Neural progenitor cell (in vitro differentiated cells): ENCODE data around the gene ADCY4. TPM values are rescaled to one million over a fixed set of nuclear protein-coding genes. Genes with fewer than 3 reads are reported as not detected.

ENCODE experiments used
- DNase-seq: peaks from one replicate; pipeline ENCODE4 v3.0.0-alpha.2; 2016; ENCODE audit warnings: low spot score
- H2AFZ ChIP-seq: fragments of 200-600 bp; sonication (generic); replicated peaks from 2 replicates; pipeline ENCODE4 v1.6.1; 2016; ENCODE audit warnings: antibody characterized with exemption
- H3F3A ChIP-seq: fragments of 200-600 bp; sonication (generic); 2 replicates; pipeline ENCODE4 v1.6.1; 2016; ENCODE audit warnings: antibody characterized with exemption, low read depth
- H3K27ac ChIP-seq: fragments of 200-600 bp; sonication (generic); 2 replicates; pipeline ENCODE4 v1.5.1; 2016; ENCODE audit warnings: mild to moderate bottlenecking
- H3K27me3 ChIP-seq: fragments of 200-600 bp; sonication (generic); 2 replicates; pipeline ENCODE4 v1.6.1; 2016; ENCODE audit warnings: mild to moderate bottlenecking, moderate library complexity
- H3K36me3 ChIP-seq: fragments of 200-600 bp; sonication (generic); 2 replicates; pipeline ENCODE4 v1.5.1; 2016
- H3K4me1 ChIP-seq: fragments of 200-600 bp; sonication (generic); 2 replicates; pipeline ENCODE4 v1.6.1; 2016; ENCODE audit warnings: mixed run types
- H3K4me2 ChIP-seq: fragments of 200-600 bp; sonication (generic); 2 replicates; pipeline ENCODE4 v1.6.1; 2016
- H3K4me3 ChIP-seq: fragments of 200-600 bp; sonication (generic); 2 replicates; pipeline ENCODE4 v1.5.1; 2016
- H3K79me2 ChIP-seq: fragments of 200-600 bp; sonication (generic); 2 replicates; pipeline ENCODE4 v1.6.1; 2016; ENCODE audit warnings: low read depth
- H3K9ac ChIP-seq: fragments of 200-600 bp; sonication (generic); 2 replicates; pipeline ENCODE4 v1.6.1; 2016
- H3K9me3 ChIP-seq: fragments of 200-600 bp; sonication (generic); 2 replicates; pipeline ENCODE4 v1.5.1; 2016; ENCODE audit warnings: low read depth
- H4K20me1 ChIP-seq: fragments of 200-600 bp; sonication (generic); 2 replicates; pipeline ENCODE4 v1.6.1; 2016; ENCODE audit warnings: low read depth
- H3K27ac Mint-ChIP-seq: 3 replicates; pipeline ENCODE4 v1.8.0; 2021; ENCODE audit warnings: mixed read lengths
- H3K27me3 Mint-ChIP-seq: 2 replicates; pipeline ENCODE4 v1.8.0; 2022; ENCODE audit warnings: low read depth, mild to moderate bottlenecking, inconsistent platforms, moderate library complexity, mixed read lengths; ENCODE audit not compliant: insufficient read depth
- H3K36me3 Mint-ChIP-seq: 3 replicates; pipeline ENCODE4 v1.8.0; 2021; ENCODE audit warnings: mixed read lengths
- H3K4me1 Mint-ChIP-seq: 3 replicates; pipeline ENCODE4 v1.8.0; 2021; ENCODE audit warnings: mixed read lengths
- H3K4me3 Mint-ChIP-seq: 3 replicates; pipeline ENCODE4 v1.8.0; 2021; ENCODE audit warnings: mild to moderate bottlenecking, moderate library complexity, mixed read lengths
- H3K9me3 Mint-ChIP-seq: 3 replicates; pipeline ENCODE4 v1.8.0; 2020; ENCODE audit warnings: mixed read lengths
- EZH2 ChIP-seq: fragments of 200-600 bp; sonication (generic); IDR thresholded peaks from 2 replicates; pipeline ENCODE4 v1.6.1; 2017; ENCODE audit warnings: antibody characterized with exemption, mild to moderate bottlenecking, moderate library complexity
- EZH2phosphoT487 ChIP-seq: fragments of 200-600 bp; sonication (generic); IDR thresholded peaks from 2 replicates; pipeline ENCODE4 v1.6.1; 2017; ENCODE audit warnings: antibody characterized with exemption
- total RNA-seq: library from RNA; depleted of rRNA; stranded (reverse); fragments of >200 nt; gene quantifications from 2 replicates; pipeline ENCODE4 v1.2.3, GENCODE V29; 2015; ENCODE audit warnings: low replicate concordance
- TF ChIP-seq, protein P1 (sequence below): fragments of 200-600 bp; sonication (generic); IDR thresholded peaks from 2 replicates; pipeline ENCODE4 v1.5.1; 2017; ENCODE audit warnings: antibody characterized with exemption, mild to moderate bottlenecking

Gene ADCY4
- total RNA-seq, 1 donor from 2014 or later: not detected

DNA sequence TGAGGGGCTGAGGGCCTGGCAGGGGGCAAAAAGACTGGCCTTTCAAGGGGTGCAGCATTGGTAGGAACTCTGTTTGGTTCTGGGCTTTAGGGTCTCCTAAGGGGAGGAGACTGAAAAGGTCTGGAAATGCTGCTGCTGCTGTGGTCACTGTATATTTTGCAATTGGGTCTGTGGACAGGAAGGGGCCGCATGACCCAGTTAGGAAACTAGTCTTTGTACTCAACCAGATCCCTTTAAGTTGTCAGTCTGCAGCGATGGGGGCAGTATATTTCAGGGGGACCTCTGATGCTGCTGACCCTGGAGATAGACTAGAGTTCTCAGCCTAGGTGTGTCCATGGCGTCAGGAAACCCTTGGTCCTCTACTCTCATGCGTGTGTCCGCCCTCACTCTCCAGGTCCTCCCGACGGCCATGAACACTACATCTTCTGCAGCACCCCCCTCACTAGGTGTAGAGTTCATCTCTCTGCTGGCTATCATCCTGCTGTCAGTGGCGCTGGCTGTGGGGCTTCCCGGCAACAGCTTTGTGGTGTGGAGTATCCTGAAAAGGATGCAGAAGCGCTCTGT is 19.5 kb downstream of the ADCY4 start:
- H3K27ac Mint-ChIP-seq: no peak overlapping the region
- Histone ChIP-seq H4K20me1 (no peaks in the 10 kb centered on the region), H3K79me2 (no peaks in the 10 kb centered on the region), H3K9me3 (no peaks in the 10 kb centered on the region), H3K4me3 (no peak overlapping the region), H3K27ac (no peak overlapping the region), H3K27me3 (peaks cover 36% of the 10 kb centered on the region), H2AFZ (no peak overlapping the region), H3K9ac (no peak overlapping the region), H3K36me3 (no peaks in the 10 kb centered on the region), H3K4me1 (no peaks in the 10 kb centered on the region), H3K4me2 (no peak overlapping the region), H3F3A (no peaks in the 10 kb centered on the region)
- TF ChIP-seq EZH2phosphoT487: no peak
- TF ChIP-seq EZH2: no peak
- TF ChIP-seq, protein P1, sequence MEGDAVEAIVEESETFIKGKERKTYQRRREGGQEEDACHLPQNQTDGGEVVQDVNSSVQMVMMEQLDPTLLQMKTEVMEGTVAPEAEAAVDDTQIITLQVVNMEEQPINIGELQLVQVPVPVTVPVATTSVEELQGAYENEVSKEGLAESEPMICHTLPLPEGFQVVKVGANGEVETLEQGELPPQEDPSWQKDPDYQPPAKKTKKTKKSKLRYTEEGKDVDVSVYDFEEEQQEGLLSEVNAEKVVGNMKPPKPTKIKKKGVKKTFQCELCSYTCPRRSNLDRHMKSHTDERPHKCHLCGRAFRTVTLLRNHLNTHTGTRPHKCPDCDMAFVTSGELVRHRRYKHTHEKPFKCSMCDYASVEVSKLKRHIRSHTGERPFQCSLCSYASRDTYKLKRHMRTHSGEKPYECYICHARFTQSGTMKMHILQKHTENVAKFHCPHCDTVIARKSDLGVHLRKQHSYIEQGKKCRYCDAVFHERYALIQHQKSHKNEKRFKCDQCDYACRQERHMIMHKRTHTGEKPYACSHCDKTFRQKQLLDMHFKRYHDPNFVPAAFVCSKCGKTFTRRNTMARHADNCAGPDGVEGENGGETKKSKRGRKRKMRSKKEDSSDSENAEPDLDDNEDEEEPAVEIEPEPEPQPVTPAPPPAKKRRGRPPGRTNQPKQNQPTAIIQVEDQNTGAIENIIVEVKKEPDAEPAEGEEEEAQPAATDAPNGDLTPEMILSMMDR: no peak
- H3K4me1 Mint-ChIP-seq: no peaks in the 10 kb centered on the region
- H3K9me3 Mint-ChIP-seq: no peaks in the 10 kb centered on the region
- peaks cover 5% of the 10 kb centered on the region for H3K27me3 Mint-ChIP-seq
- H3K36me3 Mint-ChIP-seq: no peaks in the 10 kb centered on the region
- no peak overlapping the region for H3K4me3 Mint-ChIP-seq
- DNase-seq: no peak

DNA sequence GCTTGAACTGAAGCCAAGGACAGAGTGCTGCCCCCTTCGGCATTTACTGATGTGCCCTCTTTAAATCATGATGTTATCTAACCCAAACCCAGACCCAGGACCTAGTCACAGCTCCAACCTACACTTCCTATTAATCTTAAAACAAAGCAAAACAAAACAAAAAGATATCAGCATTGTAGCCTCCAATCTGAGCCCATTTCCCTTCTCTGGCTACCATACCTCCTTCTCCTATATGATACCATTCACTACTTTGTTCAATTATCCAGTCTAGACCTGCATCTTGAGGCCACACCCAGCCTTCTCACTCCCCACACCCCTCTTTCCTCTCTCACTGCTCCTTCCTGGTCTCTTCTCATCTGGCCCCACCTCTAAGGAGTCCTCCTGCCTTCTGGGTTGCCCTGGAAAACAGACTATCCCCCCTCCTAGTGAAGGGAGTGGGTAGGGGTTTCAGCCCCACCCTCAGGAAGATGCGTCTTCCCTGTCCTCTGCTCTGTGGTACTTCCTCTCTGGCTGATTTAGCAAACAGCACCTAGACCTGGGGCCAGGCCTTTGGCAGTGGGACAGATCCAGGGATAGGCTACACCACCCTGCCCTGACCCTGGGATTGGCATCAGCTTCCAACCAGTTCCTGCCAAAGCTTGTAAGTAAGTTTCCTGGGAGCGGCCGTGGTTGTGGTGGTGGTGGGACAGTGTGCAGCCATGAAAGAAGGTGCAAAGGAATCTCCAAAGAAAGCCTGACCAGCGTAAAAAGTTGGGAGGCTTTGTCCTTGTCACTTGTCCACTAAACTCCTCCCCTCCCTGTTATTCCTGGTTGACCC is 20.3 kb downstream of the ADCY4 start:
- H3K36me3 ChIP-seq: no peaks in the 10 kb centered on the region
- H4K20me1 ChIP-seq: no peaks in the 10 kb centered on the region
- no peak overlapping the region for H3K9ac ChIP-seq
- H2AFZ ChIP-seq: no peak overlapping the region
- no peak overlapping the region for H3K4me2 ChIP-seq
- H3K4me3 ChIP-seq: no peak overlapping the region
- no peak overlapping the region for H3K27ac ChIP-seq
- Mint-ChIP-seq H3K4me1 (no peaks in the 10 kb centered on the region), H3K27me3 (peaks cover 5% of the 10 kb centered on the region), H3K9me3 (no peaks in the 10 kb centered on the region), H3K36me3 (peaks cover 2% of the 10 kb centered on the region), H3K4me3 (no peak overlapping the region), H3K27ac (no peak overlapping the region)
- DNase-seq: no peak
- no peaks in the 10 kb centered on the region for H3K79me2 ChIP-seq
- TF ChIP-seq, protein P1: no peak
- no peak for TF ChIP-seq EZH2
- no peak for TF ChIP-seq EZH2phosphoT487
- peaks cover 28% of the 10 kb centered on the region for H3K27me3 ChIP-seq
- no peaks in the 10 kb centered on the region for H3K4me1 ChIP-seq
- H3K9me3 ChIP-seq: no peaks in the 10 kb centered on the region
- H3F3A ChIP-seq: no peaks in the 10 kb centered on the region

GRCh38 chr14:24313913-24314312 is 21.0 kb downstream of the ADCY4 start:
- H2AFZ ChIP-seq: no peak overlapping the region
- H3K9ac ChIP-seq: no peak overlapping the region
- peak overlapping the region; percentile 13 for H3K27ac Mint-ChIP-seq
- H3K9me3 Mint-ChIP-seq: no peaks in the 10 kb centered on the region
- no peaks in the 10 kb centered on the region for H3K9me3 ChIP-seq
- H3K4me3 Mint-ChIP-seq: no peak overlapping the region
- no peak overlapping the region for H3K27ac ChIP-seq
- H3K4me3 ChIP-seq: no peak overlapping the region
- no peaks in the 10 kb centered on the region for H4K20me1 ChIP-seq
- peaks cover 7% of the 10 kb centered on the region for H3K27me3 Mint-ChIP-seq
- no peaks in the 10 kb centered on the region for H3K36me3 ChIP-seq
- no peak overlapping the region for H3K4me2 ChIP-seq
- TF ChIP-seq EZH2 (no peak), EZH2phosphoT487 (no peak)
- TF ChIP-seq, protein P1: no peak
- peaks cover 21% of the 10 kb centered on the region for H3K27me3 ChIP-seq
- no peak for DNase-seq
- H3K4me1 Mint-ChIP-seq: no peaks in the 10 kb centered on the region
- no peaks in the 10 kb centered on the region for H3K79me2 ChIP-seq
- H3K36me3 Mint-ChIP-seq: peaks cover 2% of the 10 kb centered on the region
- H3F3A ChIP-seq: no peaks in the 10 kb centered on the region
- no peaks in the 10 kb centered on the region for H3K4me1 ChIP-seq
